K562 (cell line): ENCODE results near the gene RBAK. TPM values are rescaled to one million over a fixed set of nuclear protein-coding genes. Genes with fewer than 3 reads are reported as not detected.
A peak's percentile ranks its signal among the peaks of the same experiment; 100 is the strongest.

Experiments used
- ATF3 ChIP-seq, 2 experiments: fragments of 450-650 bp in 1 of 2; sonication (generic) in 1 of 2; formaldehyde crosslinking in 1 of 2; IDR thresholded peaks in 1 of 2; conservative IDR thresholded peaks in 1 of 2; 2 replicates each; pipeline versions ENCODE4 v1.6.1 to v1.8.1; 2016 to 2023; ENCODE audit warnings: mild to moderate bottlenecking in 2 of 2, moderate library complexity in 2 of 2, inconsistent platforms in 1 of 2, missing genetic modification reagents in 1 of 2
- CXXC5 ChIP-seq: fragments of 250-450 bp; sonication (Bioruptor Pico); IDR thresholded peaks from 2 replicates; pipeline ENCODE4 v1.8.0; 2022; ENCODE audit warnings: inconsistent platforms, mild to moderate bottlenecking, moderate library complexity
- DIDO1 ChIP-seq: fragments of 450-650 bp; IDR thresholded peaks from 2 replicates; pipeline ENCODE4 v1.6.1; 2016; ENCODE audit warnings: low read depth, missing biosample characterization, missing genetic modification characterization
- MAFG ChIP-seq: fragments of 450-650 bp; conservative IDR thresholded peaks from 2 replicates; pipeline ENCODE4 v1.6.1; 2016; ENCODE audit warnings: missing genetic modification characterization, missing compliant biosample characterization
- RCOR1 ChIP-seq, 2 experiments: IDR thresholded peaks; 2 replicates each; pipeline ENCODE4 v1.6.1; 2012; ENCODE audit warnings: low read depth in 2 of 2, low read length in 2 of 2, borderline replicate concordance in 1 of 2, improper control_type of control experiment in 1 of 2
- TAF1 ChIP-seq: IDR thresholded peaks from 2 replicates; pipeline ENCODE4 v1.6.1; 2011; ENCODE audit warnings: mild to moderate bottlenecking, low read length, moderate library complexity; ENCODE audit not compliant: insufficient read depth, control insufficient read depth, severe bottlenecking; ENCODE audit errors: extremely low read depth
- VEZF1 ChIP-seq: fragments of 200-800 bp; sonication (Bioruptor generic); IDR thresholded peaks from 2 replicates; pipeline ENCODE4 v1.6.1; 2017; ENCODE audit warnings: missing genetic modification characterization, missing compliant biosample characterization
- ZNF12 ChIP-seq: sonication (generic); formaldehyde crosslinking; IDR thresholded peaks from 2 replicates; pipeline ENCODE4 v1.4.0; 2020; ENCODE audit warnings: mild to moderate bottlenecking, missing genetic modification reagents
- polyA plus RNA-seq, 8 experiments: library from polyadenylated mRNA; depleted of rRNA in 4 of 8; stranded (reverse) in 5 of 8; unstranded in 3 of 8; fragments of >200 nt; fragmentation: Nextera tagmentation in 2 of 8; fragmentation: Illumina TruSeq in 1 of 8; extraction: Ambion mirVana in 2 of 8; extraction: Trizol in 1 of 8; gene quantifications; 2 replicates each; pipeline versions ENCODE4 v1.2.1 to v1.2.3, GENCODE V29; 2011 to 2014; ENCODE audit warnings: inconsistent platforms in 1 of 8, missing spikeins in 1 of 8
- total RNA-seq, 7 experiments: library from RNA; depleted of rRNA in 6 of 7; stranded (reverse); fragments of >200 nt in 6 of 7; fragmentation: Illumina TruSeq in 2 of 7; extraction: Trizol in 2 of 7; gene quantifications; 2 replicates each; pipeline versions ENCODE4 v1.2.1 to v1.2.3, GENCODE V29; 2011 to 2021; ENCODE audit warnings: low replicate concordance in 1 of 7
- TF ChIP-seq, protein P1 (sequence below), 2 experiments: fragments of 450-650 bp in 1 of 2; sonication (generic) in 1 of 2; formaldehyde crosslinking in 1 of 2; IDR thresholded peaks; 2 replicates each; pipeline versions ENCODE4 v1.7.1 to v1.9.0; 2016 to 2022; ENCODE audit warnings: inconsistent platforms in 1 of 2, mild to moderate bottlenecking in 1 of 2, missing genetic modification reagents in 1 of 2
- TF ChIP-seq, protein P2 (sequence below), 2 experiments: fragments of 450-650 bp in 1 of 2; sonication (generic) in 1 of 2; formaldehyde crosslinking; conservative IDR thresholded peaks; 2 replicates each; pipeline versions ENCODE4 v1.4.0 to v1.8.1; 2020 to 2022; ENCODE audit warnings: mild to moderate bottlenecking in 1 of 2, missing genetic modification reagents in 1 of 2
- TF ChIP-seq, protein P3 (sequence below): sonication (generic); formaldehyde crosslinking; IDR thresholded peaks from 2 replicates; pipeline ENCODE4 v1.8.1; 2023; ENCODE audit warnings: mild to moderate bottlenecking, missing genetic modification reagents

RBAK gene
- total and polyA plus RNA-seq, 9 of the 15 experiments (the other 6 are each of a cell fraction or from before 2014, with no cell fraction given) = 2.7 to 13.2 (median 10.1) TPM

- TF ChIP-seq, protein P1, sequence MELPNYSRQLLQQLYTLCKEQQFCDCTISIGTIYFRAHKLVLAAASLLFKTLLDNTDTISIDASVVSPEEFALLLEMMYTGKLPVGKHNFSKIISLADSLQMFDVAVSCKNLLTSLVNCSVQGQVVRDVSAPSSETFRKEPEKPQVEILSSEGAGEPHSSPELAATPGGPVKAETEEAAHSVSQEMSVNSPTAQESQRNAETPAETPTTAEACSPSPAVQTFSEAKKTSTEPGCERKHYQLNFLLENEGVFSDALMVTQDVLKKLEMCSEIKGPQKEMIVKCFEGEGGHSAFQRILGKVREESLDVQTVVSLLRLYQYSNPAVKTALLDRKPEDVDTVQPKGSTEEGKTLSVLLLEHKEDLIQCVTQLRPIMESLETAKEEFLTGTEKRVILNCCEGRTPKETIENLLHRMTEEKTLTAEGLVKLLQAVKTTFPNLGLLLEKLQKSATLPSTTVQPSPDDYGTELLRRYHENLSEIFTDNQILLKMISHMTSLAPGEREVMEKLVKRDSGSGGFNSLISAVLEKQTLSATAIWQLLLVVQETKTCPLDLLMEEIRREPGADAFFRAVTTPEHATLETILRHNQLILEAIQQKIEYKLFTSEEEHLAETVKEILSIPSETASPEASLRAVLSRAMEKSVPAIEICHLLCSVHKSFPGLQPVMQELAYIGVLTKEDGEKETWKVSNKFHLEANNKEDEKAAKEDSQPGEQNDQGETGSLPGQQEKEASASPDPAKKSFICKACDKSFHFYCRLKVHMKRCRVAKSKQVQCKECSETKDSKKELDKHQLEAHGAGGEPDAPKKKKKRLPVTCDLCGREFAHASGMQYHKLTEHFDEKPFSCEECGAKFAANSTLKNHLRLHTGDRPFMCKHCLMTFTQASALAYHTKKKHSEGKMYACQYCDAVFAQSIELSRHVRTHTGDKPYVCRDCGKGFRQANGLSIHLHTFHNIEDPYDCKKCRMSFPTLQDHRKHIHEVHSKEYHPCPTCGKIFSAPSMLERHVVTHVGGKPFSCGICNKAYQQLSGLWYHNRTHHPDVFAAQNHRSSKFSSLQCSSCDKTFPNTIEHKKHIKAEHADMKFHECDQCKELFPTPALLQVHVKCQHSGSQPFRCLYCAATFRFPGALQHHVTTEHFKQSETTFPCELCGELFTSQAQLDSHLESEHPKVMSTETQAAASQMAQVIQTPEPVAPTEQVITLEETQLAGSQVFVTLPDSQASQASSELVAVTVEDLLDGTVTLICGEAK (IDR thresholded peaks at IDR 0.05) = no peak
- TF ChIP-seq, protein P1 (CRISPR knock-in tag; IDR thresholded peaks at IDR 0.05) = no peak
- TF ChIP-seq ATF3 (IDR thresholded peaks at IDR 0.05) (no peak), ATF3 (CRISPR knock-in tag; conservative IDR thresholded peaks at IDR 0.05) (0 out of 2 replicates have a peak, but pooled peaks have one; percentile 39), CXXC5 (CRISPR knock-in tag) (peak; percentile 95), RCOR1 (IDR thresholded peaks at IDR 0.05; ENCODE audit: borderline replicate concordance in 1 of 2, low read depth in 2 of 2, low read length in 2 of 2) (peak in 1 of 2 experiments; percentile 78; a peak in 2 of 4 replicates), VEZF1 (no peak), DIDO1 (tag) (no peak), MAFG (tag) (no peak), TAF1 (no peak), ZNF12 (CRISPR knock-in tag) (no peak)
- TF ChIP-seq, protein P2, sequence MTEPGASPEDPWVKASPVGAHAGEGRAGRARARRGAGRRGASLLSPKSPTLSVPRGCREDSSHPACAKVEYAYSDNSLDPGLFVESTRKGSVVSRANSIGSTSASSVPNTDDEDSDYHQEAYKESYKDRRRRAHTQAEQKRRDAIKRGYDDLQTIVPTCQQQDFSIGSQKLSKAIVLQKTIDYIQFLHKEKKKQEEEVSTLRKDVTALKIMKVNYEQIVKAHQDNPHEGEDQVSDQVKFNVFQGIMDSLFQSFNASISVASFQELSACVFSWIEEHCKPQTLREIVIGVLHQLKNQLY (CRISPR knock-in tag; conservative IDR thresholded peaks at IDR 0.05) = no peak
- TF ChIP-seq, protein P3, sequence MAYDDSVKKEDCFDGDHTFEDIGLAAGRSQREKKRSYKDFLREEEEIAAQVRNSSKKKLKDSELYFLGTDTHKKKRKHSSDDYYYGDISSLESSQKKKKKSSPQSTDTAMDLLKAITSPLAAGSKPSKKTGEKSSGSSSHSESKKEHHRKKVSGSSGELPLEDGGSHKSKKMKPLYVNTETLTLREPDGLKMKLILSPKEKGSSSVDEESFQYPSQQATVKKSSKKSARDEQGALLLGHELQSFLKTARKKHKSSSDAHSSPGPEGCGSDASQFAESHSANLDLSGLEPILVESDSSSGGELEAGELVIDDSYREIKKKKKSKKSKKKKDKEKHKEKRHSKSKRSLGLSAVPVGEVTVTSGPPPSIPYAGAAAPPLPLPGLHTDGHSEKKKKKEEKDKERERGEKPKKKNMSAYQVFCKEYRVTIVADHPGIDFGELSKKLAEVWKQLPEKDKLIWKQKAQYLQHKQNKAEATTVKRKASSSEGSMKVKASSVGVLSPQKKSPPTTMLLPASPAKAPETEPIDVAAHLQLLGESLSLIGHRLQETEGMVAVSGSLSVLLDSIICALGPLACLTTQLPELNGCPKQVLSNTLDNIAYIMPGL (CRISPR knock-in tag) = no peak
Observed at GRCh38 chr7:5083311-5083711, 37.7 kb downstream of the RBAK start (continued).
